Endothelial cell of umbilical vein (primary cell): ENCODE measurements around the gene COL4A2. TPM values are rescaled to one million over a fixed set of nuclear protein-coding genes. Genes with fewer than 3 reads are reported as not detected.

Experiments
- BruUV-seq: library from RNA; stranded (reverse); fragments of 400-500 nt; replicated peaks from 2 replicates; lab custom pipeline; 2021; lab: Mats Ljungman, UMichigan
- CTCF ChIA-PET: fragments of 300-600, 350-600 bp; sonication (Branson Sonifier 250); formaldehyde crosslinking; loops from one replicate; lab custom pipeline; 2021; ENCODE audit warnings: antibody characterized with exemption, inconsistent platforms; lab: Charles Lee
- POLR2A ChIA-PET: fragments of 300-600, 350-600 bp; sonication (Branson Sonifier 250); formaldehyde crosslinking; loops from one replicate; lab custom pipeline; 2021; ENCODE audit warnings: antibody characterized with exemption, inconsistent platforms; lab: Charles Lee
- DNase-seq: peaks from one replicate; pipeline ENCODE4 v3.0.0-alpha.2; 2011; ENCODE audit warnings: low read depth, low spot score
- FAIRE-seq: peaks from 2 replicates; lab custom pipeline; 2011; peaks lifted over from hg19 to GRCh38; lab: Jason Lieb, UNC
- H2AFZ ChIP-seq: 2 replicates; pipeline ENCODE4 v1.6.0; 2012; ENCODE audit warnings: low read depth, low read length, control low read depth, inconsistent platforms
- H3K27ac ChIP-seq: 2 replicates; pipeline ENCODE4 v1.5.1; 2011; ENCODE audit warnings: low read depth, mild to moderate bottlenecking, control low read depth, low read length, moderate library complexity; ENCODE audit not compliant: insufficient read depth
- H3K27me3 ChIP-seq, 2 experiments: 2 replicates each; pipeline versions ENCODE4 v1.6.0 to v1.6.1; 2011; ENCODE audit warnings: low read length in 2 of 2, mixed read lengths in 1 of 2; ENCODE audit not compliant: control insufficient read depth in 2 of 2, insufficient read depth in 2 of 2
- H3K36me3 ChIP-seq, 2 experiments: 2 replicates in 1 of 2; 3 replicates in 1 of 2; pipeline ENCODE4 v1.5.1; 2011; ENCODE audit warnings: low read length in 2 of 2, mild to moderate bottlenecking in 1 of 2, moderate library complexity in 1 of 2; ENCODE audit not compliant: control insufficient read depth in 2 of 2, insufficient read depth in 2 of 2; ENCODE audit errors: extremely low read depth in 1 of 2
- H3K4me1 ChIP-seq: 3 replicates; pipeline ENCODE4 v1.5.1; 2011; ENCODE audit warnings: mild to moderate bottlenecking, low read length; ENCODE audit not compliant: control insufficient read depth, insufficient read depth; ENCODE audit errors: extremely low read depth
- H3K4me2 ChIP-seq: 2 replicates; pipeline ENCODE4 v1.6.1; 2011; ENCODE audit warnings: low read length, control low read depth, mixed read lengths; ENCODE audit not compliant: insufficient read depth
- H3K4me3 ChIP-seq, 3 experiments: fragments of 200-600 bp in 1 of 3; sonication (generic), shearing (Covaris generic) in 1 of 3; replicated peaks in 1 of 3; 2 replicates each; pipeline ENCODE4 v1.5.1; 2011 to 2016; ENCODE audit warnings: control low read depth in 3 of 3, low read length in 3 of 3, mild to moderate bottlenecking in 2 of 3, inconsistent platforms in 1 of 3, low read depth in 1 of 3, moderate library complexity in 1 of 3; ENCODE audit not compliant: insufficient read depth in 1 of 3
- H3K79me2 ChIP-seq: 2 replicates; pipeline ENCODE4 v1.6.0; 2012; ENCODE audit warnings: low read length, inconsistent platforms; ENCODE audit not compliant: control insufficient read depth, insufficient read depth
- H3K9ac ChIP-seq: replicated peaks from 2 replicates; pipeline ENCODE3; 2011; ENCODE audit warnings: low read length, control low read depth; ENCODE audit not compliant: insufficient read depth; ENCODE audit errors: extremely low read depth
- H3K9me1 ChIP-seq: replicated peaks from 3 replicates; pipeline ENCODE4 v1.6.0; 2011; ENCODE audit warnings: mild to moderate bottlenecking, low read length; ENCODE audit not compliant: control insufficient read depth, insufficient read depth; ENCODE audit errors: extremely low read depth
- H3K9me3 ChIP-seq: replicated peaks from 2 replicates; pipeline ENCODE4 v1.5.1; 2012; ENCODE audit warnings: low read length, inconsistent platforms; ENCODE audit not compliant: control insufficient read depth, insufficient read depth
- H4K20me1 ChIP-seq: replicated peaks from 2 replicates; pipeline ENCODE3; 2011; ENCODE audit warnings: mild to moderate bottlenecking, low read length; ENCODE audit not compliant: control insufficient read depth, insufficient read depth; ENCODE audit errors: extremely low read depth
- CTCF ChIP-seq, 2 donors: IDR thresholded peaks; 1 replicate in 1 of 2; 2 replicates in 1 of 2; pipeline ENCODE4 v1.5.1; 2011; ENCODE audit warnings: low read length in 2 of 2, mild to moderate bottlenecking in 2 of 2, moderate library complexity in 2 of 2, control low read depth in 1 of 2, inconsistent platforms in 1 of 2, low read depth in 1 of 2; ENCODE audit not compliant: insufficient read depth in 1 of 2; ENCODE audit errors: extremely low read depth in 1 of 2
- EZH2 ChIP-seq: IDR thresholded peaks from 2 replicates; pipeline ENCODE4 v1.6.1; 2012; ENCODE audit warnings: borderline replicate concordance, low read depth, mild to moderate bottlenecking, moderate library complexity, low read length, inconsistent platforms; ENCODE audit not compliant: severe bottlenecking
- FOS ChIP-seq: IDR thresholded peaks from 2 replicates; pipeline ENCODE4 v1.6.1; 2011; ENCODE audit warnings: mild to moderate bottlenecking, low read length, moderate library complexity, borderline replicate concordance; ENCODE audit not compliant: insufficient read depth
- GATA2 ChIP-seq: IDR thresholded peaks from 2 replicates; pipeline ENCODE4 v1.7.0; 2011; ENCODE audit warnings: low read depth, mild to moderate bottlenecking, moderate library complexity, mixed read lengths, low read length; ENCODE audit not compliant: insufficient read length, insufficient read depth
- JUN ChIP-seq: IDR thresholded peaks from 2 replicates; pipeline ENCODE4 v1.6.1; 2011; ENCODE audit warnings: borderline replicate concordance, low read depth; ENCODE audit not compliant: insufficient read length, insufficient read depth
- MAX ChIP-seq: IDR thresholded peaks from 2 replicates; pipeline ENCODE4 v1.6.1; 2011; ENCODE audit not compliant: insufficient read depth, insufficient read length
- MYC ChIP-seq: IDR thresholded peaks from one replicate; pipeline ENCODE4 v1.6.1; 2011; ENCODE audit warnings: mild to moderate bottlenecking, low read depth, low read length
- POLR2A ChIP-seq: IDR thresholded peaks from 2 replicates; pipeline ENCODE4 v1.6.1; 2012; ENCODE audit warnings: low read depth, mild to moderate bottlenecking, control low read depth, low read length
- POLR2AphosphoS5 ChIP-seq: IDR thresholded peaks from 2 replicates; pipeline ENCODE4 v1.6.1; 2012; ENCODE audit warnings: low read depth, mild to moderate bottlenecking, control low read depth, low read length, moderate library complexity; ENCODE audit not compliant: insufficient read depth
- dilution Hi-C: fragments of 300-500 bp; cut with MboI; formaldehyde crosslinking; loops from one replicate; pipeline ENCODE4 v1.15.0; 2019; ENCODE audit warnings: low sequenced_read_pairs; ENCODE audit not compliant: extremely low pct_ligation_motif_present
- intact Hi-C: fragments of 100-400 bp; cut with micrococcal nuclease; formaldehyde crosslinking; loops from one replicate; pipeline ENCODE4 v1.10.0; 2022
- polyA plus RNA-seq, 4 experiments: library from polyadenylated mRNA; depleted of rRNA in 3 of 4; stranded (reverse) in 3 of 4; unstranded in 1 of 4; fragments of >200 nt; gene quantifications; 2 replicates each; pipeline versions ENCODE4 v1.2.1 to v1.2.3, GENCODE V29; 2011 to 2012; ENCODE audit warnings: missing spikeins in 1 of 4
- total RNA-seq: library from RNA; stranded (reverse); gene quantifications from 2 replicates; pipeline ENCODE4 v1.2.3, GENCODE V29; 2021

COL4A2 gene
- total and polyA plus RNA-seq, 2 donors (not counting 3 experiments of a cell fraction or from before 2014, with no cell fraction given) = 792 to 940 TPM

- dilution Hi-C loops = no loop called here
- intact Hi-C loops = no loop called here
- H3K4me2 ChIP-seq = no peak overlapping the region
- FAIRE-seq = no peak
- ChIA-PET POLR2A (no interaction called here), CTCF (no interaction called here)
- no peaks in the 10 kb centered on the region for H3K79me2 ChIP-seq
- H3K9ac ChIP-seq = no peak overlapping the region
- no peaks in the 10 kb centered on the region for H3K9me3 ChIP-seq
- TF ChIP-seq FOS = no peak
- no peak for TF ChIP-seq POLR2A
- no peak for TF ChIP-seq JUN
- no peak for TF ChIP-seq CTCF (IDR thresholded peaks at IDR 0.05; ENCODE audit: extremely low read depth in 1 of 2, insufficient read depth in 1 of 2, low read depth in 1 of 2, low read length in 2 of 2)
- no peak for TF ChIP-seq POLR2AphosphoS5
- TF ChIP-seq EZH2 = no peak
- no peak for TF ChIP-seq GATA2
- TF ChIP-seq MYC = no peak
- no peak for TF ChIP-seq MAX
- no peaks in the 10 kb centered on the region for H4K20me1 ChIP-seq
- no peak overlapping the region for H3K4me3 ChIP-seq
- no peaks in the 10 kb centered on the region for H3K9me1 ChIP-seq
- peaks cover 6% of the 10 kb centered on the region for H3K4me1 ChIP-seq
- DNase-seq = no peak
- H3K36me3 ChIP-seq = peaks cover 28 to 57% of the 10 kb centered on the region in 2 experiments
- no peak overlapping the region for H3K27ac ChIP-seq
- no TSS peak for BruUV-seq
- H3K27me3 ChIP-seq = no peaks in the 10 kb centered on the region
- no peak overlapping the region for H2AFZ ChIP-seq
These were observed 199.3 kb downstream of the COL4A2 start for GRCh38 chr13:110506396-110506795.
